Measurements from ENCODE around the gene SERGEF.

The SERGEF gene

GRCh38 chr11:18012906-18013781, at the start of gene SERGEF:
Gene SERGEF (minus strand): TSS chr11:18013047. CDS start chr11:18013010, 37 bp downstream.
- peak; percentile 87 for DNase-seq

- DNase-seq = no peak
These were observed 48.5 kb upstream of the SERGEF start for GRCh38 chr11:18061351-18061750.

GRCh38 chr11:18056561-18057181, 43.8 kb upstream of the SERGEF start:
- no peak for DNase-seq

GRCh38 chr11:18054511-18055103, 41.8 kb upstream of the SERGEF start:
- DNase-seq = no peak

DNA sequence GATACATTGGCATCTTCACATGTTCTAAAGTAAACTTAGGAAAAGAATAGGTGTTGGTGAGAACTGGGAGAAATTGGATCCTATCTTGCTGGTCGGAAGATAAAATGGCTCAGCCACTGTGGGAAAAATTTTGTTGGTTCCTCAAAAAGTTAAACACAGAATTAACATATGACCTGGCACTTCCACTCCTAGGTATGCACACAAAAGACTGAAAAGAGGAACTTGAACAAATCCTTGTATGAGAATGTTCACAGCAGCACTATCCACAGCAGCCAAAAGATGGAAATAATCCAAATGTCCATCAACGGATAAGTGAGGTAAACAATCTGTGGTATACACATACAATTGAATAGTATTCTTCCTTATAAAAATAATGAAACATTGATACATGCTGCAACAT, 38.0 kb upstream of the SERGEF start:
- DNase-seq = no peak

DNA sequence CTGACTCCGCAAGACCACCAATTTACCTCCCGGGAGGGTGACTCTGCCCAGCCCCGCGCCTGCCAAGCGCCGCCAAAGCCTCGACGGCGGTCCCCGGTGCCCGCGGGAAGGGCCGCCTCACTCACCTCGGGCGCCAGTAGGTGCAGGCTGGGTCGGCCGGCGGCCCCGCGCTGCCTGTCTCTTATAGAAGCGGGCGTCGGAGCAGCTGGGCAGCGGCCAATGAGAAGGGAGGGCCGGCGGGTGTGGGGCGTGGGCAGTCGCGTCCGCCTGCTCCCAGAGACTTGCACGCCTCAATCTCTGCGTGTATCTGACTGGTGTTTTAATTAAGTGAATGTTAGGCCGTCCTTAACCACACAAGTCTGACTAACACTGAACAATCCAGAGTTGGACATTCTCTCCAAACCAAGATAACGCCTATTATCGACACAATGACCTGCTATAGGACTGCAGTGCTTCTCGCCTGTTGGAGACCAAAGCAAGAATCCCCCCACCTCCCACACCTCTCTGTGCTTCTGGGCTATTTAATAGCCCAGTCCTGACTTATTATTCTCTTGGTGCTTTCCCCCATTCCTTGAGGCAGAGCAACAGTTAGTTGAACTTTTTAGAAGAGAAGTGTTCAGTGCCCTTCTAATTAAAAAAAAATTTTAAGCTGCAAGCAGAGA, 33.4 kb upstream of the SERGEF start, which contains the start of gene TPH1:
Gene TPH1, minus strand, starts transcription at position 154 of the 662 bp plus-strand sequence. CDS start 5,507 bp downstream, outside the sequence.
- DNase-seq = no peak

- no peak for DNase-seq
These were observed 23.6 kb upstream of the SERGEF start for GRCh38 chr11:18036456-18036855.

DNA sequence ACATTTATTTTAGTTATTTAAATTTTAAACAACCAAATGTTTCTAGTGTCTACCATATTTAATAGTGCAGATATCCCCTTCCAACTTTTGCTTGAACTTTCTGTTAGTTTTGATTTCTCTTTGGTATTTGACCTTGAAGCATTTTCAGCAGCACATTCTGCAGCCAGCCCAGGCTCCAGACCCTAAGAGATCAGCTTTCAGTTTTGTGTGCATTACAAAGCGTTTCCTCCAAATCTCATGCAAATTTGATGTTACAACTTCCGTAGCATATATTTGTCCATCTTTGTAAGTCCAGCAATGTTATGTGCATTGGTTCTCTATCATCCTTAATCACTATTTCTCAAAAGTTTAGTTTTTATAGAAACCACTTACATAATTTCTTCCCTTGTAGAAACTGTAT, 14.6 kb upstream of the SERGEF start:
- no peak for DNase-seq

DNA sequence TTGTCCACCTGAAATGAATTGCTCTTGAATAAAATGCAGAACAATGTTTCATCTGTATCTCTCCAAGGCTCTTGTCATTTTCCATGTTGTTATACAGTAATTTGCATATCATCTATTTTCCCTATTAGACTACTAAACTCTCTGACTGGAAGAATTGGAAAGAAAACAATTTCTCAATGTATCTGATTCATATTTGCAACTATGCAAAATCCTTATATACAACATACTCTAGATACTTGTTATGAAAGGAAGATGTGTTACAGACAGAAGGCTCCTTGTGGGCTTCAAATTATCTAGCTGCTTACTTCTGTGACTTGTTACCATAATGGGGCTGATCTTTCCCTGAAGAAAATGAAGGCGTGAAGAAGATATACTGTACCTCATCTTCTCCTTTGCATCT, 9.6 kb upstream of the SERGEF start:
- no peak for DNase-seq

GRCh38 chr11:18019650-18020049, 6.8 kb upstream of the SERGEF start:
- no peak for DNase-seq

DNA sequence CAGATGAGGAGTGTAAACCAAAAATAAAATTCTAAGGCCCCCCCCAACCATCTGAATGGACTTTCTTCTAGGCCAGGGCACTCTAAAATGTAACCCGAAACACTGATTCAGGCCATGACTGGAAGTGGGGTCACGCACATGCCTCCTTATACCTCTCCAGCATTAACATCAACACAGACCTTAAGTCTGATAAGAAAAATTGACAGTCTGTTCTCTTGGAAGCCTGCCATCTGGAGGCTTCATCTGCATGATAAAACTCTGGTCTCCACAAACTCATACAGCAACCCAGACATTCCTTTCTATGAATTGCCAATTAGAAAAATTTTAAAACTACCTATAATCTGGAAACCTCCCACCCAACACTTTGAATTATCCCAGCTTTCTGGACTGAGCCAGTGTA, 3.9 kb upstream of the SERGEF start:
- no peak for DNase-seq

DNA sequence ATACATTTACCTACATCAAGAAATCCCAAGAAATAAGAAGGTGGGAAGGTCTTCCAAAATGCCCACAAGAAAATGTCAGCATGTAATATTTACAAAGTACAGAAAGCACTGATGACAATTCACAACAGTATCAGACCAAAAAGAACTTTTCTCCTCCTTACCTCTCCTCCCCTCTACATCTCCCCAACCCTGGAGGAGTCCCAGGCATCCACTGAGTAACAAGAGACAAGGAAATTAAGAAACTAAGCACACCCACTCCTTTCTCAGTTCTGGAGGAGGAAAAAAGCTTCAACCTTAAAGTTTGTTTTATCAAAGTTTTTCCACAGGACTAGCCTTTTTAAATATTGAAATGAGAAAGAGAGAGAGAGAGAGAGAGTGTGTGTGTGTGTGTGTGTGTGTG, 2.0 kb upstream of the SERGEF start:
- no peak for DNase-seq

DNA sequence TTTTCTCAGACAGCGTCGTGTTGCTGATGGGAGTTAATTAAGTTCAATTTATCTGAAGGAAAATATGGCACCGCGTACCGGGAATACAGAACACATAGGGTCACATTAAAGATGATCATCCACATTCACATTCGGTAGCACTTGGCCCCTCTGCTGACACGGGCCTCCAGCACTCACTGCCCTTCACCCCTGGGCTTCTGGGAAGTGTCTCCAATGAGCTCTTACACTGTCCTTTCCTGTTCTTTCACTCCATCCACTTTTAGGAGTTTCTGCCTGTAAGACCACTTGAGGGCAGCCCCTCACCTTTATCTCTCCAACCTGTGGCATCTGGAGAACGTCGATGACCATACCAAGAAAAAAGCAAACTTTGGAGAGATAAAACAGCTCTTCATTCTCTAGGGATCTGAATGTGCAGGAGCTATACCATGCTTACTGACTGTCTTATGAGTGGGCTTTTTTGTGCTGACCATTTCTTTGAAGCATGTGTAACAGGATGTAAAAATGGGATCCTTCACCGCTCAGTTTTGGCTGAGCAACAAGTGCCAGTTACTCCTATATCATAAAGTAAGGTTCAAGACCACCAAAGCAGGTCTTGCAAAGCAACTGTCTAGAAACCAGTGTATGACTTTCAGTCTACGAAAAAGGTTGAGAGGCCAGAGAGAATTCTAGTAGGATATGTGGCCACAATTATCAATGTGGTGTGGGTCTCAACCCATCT, 1.1 kb upstream of the SERGEF start:
- DNase-seq = no peak

DNA sequence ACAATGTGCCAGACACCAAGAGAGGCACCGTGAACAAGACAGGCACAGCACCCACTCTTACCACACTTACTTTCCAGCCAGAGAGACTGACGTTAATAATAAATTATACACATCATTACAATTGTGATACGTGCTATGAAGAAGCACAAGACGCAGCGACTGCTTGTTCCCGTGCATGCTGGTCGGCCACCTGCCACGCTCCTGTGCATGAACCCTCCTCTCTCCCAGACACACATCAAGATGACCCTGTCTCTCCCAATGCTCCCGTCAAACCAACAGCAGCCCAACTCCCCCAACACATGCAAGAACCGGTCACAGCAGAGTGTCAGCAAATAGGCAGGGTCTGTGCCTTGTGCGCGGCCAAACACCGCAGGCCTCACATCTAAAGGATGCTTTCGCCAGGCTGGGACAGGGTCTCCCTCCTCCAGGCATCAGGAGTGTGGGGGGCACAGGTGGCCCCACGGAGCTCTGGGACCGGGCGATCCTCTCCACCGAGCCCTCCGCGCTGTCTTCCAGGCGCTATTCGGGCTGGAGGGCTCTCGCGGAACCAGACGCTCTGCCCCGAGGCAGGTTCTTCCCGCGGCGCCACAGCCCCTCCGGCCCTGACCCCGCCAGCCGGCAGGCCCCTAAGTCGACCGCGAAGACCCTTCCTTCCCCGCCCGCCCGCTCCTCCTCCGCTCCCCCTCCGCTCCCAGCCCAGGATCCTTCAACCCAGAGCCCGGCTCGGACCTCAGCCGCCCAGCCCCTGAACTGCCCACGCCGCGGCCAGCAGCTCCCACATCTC, 533 bp downstream of the SERGEF start:
- no peak for DNase-seq

GRCh38 chr11:18011633-18012032, 1.2 kb downstream of the SERGEF start:
- DNase-seq = no peak

DNA sequence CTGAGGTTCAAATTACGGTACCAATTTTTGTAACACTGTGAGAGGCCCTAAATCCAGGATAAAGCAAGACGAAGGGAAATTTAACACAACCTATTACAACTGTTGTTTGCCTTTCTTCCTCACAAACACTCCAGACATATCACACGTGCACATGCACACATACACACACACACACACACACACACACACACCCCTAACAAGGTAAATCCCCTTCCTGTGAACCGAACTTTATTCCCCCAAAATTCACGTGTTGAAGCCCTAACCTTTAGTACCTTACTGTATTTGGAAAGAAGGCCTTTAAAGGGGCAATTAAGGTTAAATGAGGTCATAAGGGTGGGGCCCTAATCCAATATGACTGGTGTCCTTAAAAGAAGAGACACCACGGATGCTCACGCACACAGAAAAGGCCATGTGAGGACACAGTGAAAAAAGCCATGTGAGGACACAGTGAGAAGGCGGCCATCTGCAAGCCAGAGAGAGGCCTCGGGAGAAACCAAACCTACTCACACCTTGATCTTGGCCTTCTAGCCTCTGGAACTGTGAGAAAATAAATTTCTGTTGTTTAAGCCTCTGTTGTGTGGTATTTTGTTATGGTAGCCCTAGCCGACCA, 1.8 kb downstream of the SERGEF start:
- DNase-seq = no peak

GRCh38 chr11:18010121-18010670, 2.7 kb downstream of the SERGEF start:
- no peak for DNase-seq

DNA sequence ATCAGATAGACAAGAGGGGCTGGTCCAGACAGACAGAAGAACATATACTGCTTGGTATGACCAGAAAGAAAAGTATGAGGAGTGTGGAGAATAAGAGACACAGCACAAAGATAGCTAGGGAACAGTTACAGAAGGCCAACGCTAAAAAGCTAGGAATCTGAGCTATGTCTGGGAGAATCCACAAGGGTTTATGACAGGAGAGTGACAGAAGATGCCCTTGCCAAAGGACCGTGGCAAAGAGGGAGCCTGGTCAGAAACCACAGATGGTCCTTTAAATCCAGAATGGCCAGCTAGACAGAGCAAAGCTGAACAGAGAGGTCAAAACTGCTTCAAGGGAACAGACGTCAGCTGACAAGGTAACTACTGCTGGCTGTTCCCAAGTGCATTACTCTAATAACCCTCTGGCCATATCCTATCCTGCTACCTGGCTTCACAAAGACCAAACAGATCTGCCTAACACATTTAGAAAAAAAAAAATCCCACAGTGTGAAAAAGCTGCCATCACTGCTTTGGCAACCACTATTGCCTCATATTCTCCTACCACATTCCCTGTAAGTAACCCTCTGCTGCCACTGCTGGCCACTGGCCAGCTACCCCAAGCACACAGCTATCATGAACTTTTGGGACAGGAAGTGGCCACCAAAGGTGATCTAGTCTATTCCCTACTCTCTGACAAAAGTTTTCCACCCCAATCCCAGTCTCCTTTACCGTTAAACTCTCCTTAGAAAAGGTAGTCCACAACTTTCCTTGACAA, 7.3 kb downstream of the SERGEF start:
- DNase-seq = no peak

DNA sequence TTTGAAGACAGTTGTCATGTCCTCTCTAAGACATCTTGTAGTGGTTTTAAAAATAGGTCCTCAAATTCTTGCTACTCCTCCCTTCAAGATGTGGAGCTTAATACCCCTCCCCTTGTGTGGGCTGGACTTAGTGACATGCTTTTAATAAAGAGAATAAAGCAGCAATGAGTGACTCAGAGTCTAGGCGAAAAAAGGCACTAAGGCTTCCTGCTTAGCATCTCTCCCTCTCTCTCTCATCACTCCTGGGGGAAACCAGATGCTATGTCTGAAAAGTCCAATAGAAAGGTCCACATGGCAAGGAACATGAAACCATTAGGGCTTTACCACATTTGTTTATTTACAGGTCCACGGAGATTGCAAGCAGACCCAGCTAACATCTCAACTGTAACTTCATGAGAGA, 11.7 kb downstream of the SERGEF start:
- DNase-seq = peak; percentile 60

GRCh38 chr11:18000760-18001159, 12.1 kb downstream of the SERGEF start:
- no peak for DNase-seq

Measured in fibroblast of skin of right quadriceps (primary cell).